MCF 10A (cell line): ENCODE results near the gene CDC16. TPM values are rescaled to one million over a fixed set of nuclear protein-coding genes. Genes with fewer than 3 reads are reported as not detected.

ENCODE experiments used
- BruUV-seq: library from RNA; stranded (reverse); fragments of 400-500 nt; replicated peaks from 2 replicates; lab custom pipeline; 2021; lab: Mats Ljungman, UMichigan
- CTCF ChIA-PET: fragments of 300-600 bp; sonication (Branson Sonifier 250); formaldehyde crosslinking; extraction: SDS; loops from one replicate; lab custom pipeline; 2021; ENCODE audit warnings: antibody characterized with exemption, inconsistent platforms; lab: Yijun Ruan, JAX
- POLR2A ChIA-PET: fragments of 300-600, 350-650 bp; sonication (Branson Sonifier 250); formaldehyde crosslinking; extraction: SDS; loops from one replicate; lab custom pipeline; 2020; ENCODE audit warnings: antibody characterized with exemption, inconsistent platforms; lab: Yijun Ruan, JAX
- DNase-seq: peaks from one replicate; pipeline ENCODE4 v3.0.0-alpha.2; 2018; ENCODE audit not compliant: unreplicated experiment
- H3K27ac Mint-ChIP-seq: one replicate; pipeline ENCODE4 v1.8.0; 2022; ENCODE audit warnings: mild to moderate bottlenecking, low read depth, mixed read lengths; ENCODE audit not compliant: unreplicated experiment
- H3K27me3 Mint-ChIP-seq: one replicate; pipeline ENCODE4 v1.8.0; 2022; ENCODE audit warnings: mixed read lengths; ENCODE audit not compliant: insufficient read depth, unreplicated experiment
- H3K36me3 Mint-ChIP-seq: one replicate; pipeline ENCODE4 v1.8.0; 2022; ENCODE audit warnings: mild to moderate bottlenecking, moderate library complexity, mixed read lengths; ENCODE audit not compliant: insufficient read depth, unreplicated experiment
- H3K4me1 Mint-ChIP-seq: one replicate; pipeline ENCODE4 v1.8.0; 2022; ENCODE audit warnings: mixed read lengths; ENCODE audit not compliant: insufficient read depth, unreplicated experiment
- H3K4me3 Mint-ChIP-seq: one replicate; pipeline ENCODE4 v1.8.0; 2022; ENCODE audit warnings: mild to moderate bottlenecking, moderate library complexity, mixed read lengths; ENCODE audit not compliant: unreplicated experiment
- H3K9me3 Mint-ChIP-seq: one replicate; pipeline ENCODE4 v1.8.0; 2022; ENCODE audit warnings: mixed read lengths; ENCODE audit not compliant: unreplicated experiment
- intact Hi-C: fragments of 100-400 bp; cut with micrococcal nuclease; formaldehyde crosslinking; loops from 2 replicates; pipeline ENCODE4 v1.14.1; 2022
- total RNA-seq: library from RNA; stranded (reverse); gene quantifications from 2 replicates; pipeline ENCODE4 v1.2.3, GENCODE V29; 2022
- TF ChIP-seq, protein P1 (sequence below): fragments of 200-600 bp; IDR thresholded peaks from one replicate; pipeline ENCODE4 v1.8.0; 2022; ENCODE audit warnings: antibody characterized with exemption, mild to moderate bottlenecking; ENCODE audit not compliant: unreplicated experiment

The CDC16 gene
- total RNA-seq, 1 experiment from 2014 or later, result 72.4 TPM

DNA sequence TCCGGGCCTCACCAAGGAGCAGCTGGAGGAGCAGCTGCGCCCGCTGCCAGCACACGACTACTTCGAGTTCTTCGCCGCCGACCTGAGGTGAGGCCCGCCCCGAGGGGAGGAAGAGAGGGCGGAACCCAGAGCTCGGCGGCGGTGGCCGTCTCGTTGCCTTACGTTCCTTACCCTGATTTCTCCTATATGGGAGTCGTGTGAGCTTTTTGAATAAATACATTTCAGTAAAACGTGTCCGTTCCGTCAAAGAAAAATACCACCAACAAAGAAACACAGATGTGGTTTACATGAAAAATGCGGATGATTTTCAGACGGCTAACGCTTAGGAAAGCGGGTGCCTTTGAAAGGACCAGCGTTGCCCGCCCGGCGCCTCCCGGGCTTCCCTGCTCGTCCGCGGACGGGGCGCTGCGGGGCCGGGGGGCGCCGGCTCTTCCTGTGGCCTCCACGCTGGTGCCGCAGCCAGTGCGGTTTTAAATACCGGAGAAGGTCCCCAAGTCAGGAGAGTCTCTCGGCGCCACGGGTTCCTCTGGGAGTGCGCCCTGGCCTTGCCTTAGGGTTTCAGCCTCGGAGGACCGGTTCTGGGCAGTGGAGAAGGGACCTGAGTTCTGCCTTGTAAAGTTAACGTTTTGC lies 47.5 kb downstream of the CDC16 start:
- DNase-seq, result peak; percentile 79
- peaks cover 29% of the 10 kb centered on the region for H3K4me1 Mint-ChIP-seq
- TF ChIP-seq, protein P1, sequence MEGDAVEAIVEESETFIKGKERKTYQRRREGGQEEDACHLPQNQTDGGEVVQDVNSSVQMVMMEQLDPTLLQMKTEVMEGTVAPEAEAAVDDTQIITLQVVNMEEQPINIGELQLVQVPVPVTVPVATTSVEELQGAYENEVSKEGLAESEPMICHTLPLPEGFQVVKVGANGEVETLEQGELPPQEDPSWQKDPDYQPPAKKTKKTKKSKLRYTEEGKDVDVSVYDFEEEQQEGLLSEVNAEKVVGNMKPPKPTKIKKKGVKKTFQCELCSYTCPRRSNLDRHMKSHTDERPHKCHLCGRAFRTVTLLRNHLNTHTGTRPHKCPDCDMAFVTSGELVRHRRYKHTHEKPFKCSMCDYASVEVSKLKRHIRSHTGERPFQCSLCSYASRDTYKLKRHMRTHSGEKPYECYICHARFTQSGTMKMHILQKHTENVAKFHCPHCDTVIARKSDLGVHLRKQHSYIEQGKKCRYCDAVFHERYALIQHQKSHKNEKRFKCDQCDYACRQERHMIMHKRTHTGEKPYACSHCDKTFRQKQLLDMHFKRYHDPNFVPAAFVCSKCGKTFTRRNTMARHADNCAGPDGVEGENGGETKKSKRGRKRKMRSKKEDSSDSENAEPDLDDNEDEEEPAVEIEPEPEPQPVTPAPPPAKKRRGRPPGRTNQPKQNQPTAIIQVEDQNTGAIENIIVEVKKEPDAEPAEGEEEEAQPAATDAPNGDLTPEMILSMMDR, result no peak
- H3K27ac Mint-ChIP-seq, result peak overlapping the region; percentile 93
- intact Hi-C loops, result no loop called here
- ChIA-PET POLR2A (interaction anchor here (0.5 to 4.0 kb wide), 17 partner anchors 8 to 1073 kb away, joined by 3 to 26 read pairs (median 5); partner anchors contain the start of genes CDC16, CHAMP1 and PCID2), CTCF (no interaction called here)
- no peaks in the 10 kb centered on the region for H3K27me3 Mint-ChIP-seq
- H3K4me3 Mint-ChIP-seq, result peak overlapping the region; percentile 94
- BruUV-seq, result TSS peak; percentile 30
- H3K9me3 Mint-ChIP-seq, result no peaks in the 10 kb centered on the region
- H3K36me3 Mint-ChIP-seq, result peaks cover 38% of the 10 kb centered on the region

GRCh38 chr13:114283576-114283975 lies 48.9 kb downstream of the CDC16 start:
- Mint-ChIP-seq H3K36me3 (peaks cover 50% of the 10 kb centered on the region), H3K27me3 (no peaks in the 10 kb centered on the region), H3K27ac (peak overlapping the region; percentile 47), H3K4me1 (peaks cover 35% of the 10 kb centered on the region), H3K4me3 (peak overlapping the region; percentile 47), H3K9me3 (no peaks in the 10 kb centered on the region)
- TF ChIP-seq, protein P1, result no peak
- intact Hi-C loops, result no loop called here
- CTCF ChIA-PET, result no interaction called here
- DNase-seq, result no peak
- BruUV-seq, result no TSS peak
- POLR2A ChIA-PET, result interaction anchor here (0.6 to 0.9 kb wide), 3 partner anchors 11 to 31 kb away, joined by 3 to 4 read pairs (median 3); no protein-coding TSS in a partner anchor

DNA sequence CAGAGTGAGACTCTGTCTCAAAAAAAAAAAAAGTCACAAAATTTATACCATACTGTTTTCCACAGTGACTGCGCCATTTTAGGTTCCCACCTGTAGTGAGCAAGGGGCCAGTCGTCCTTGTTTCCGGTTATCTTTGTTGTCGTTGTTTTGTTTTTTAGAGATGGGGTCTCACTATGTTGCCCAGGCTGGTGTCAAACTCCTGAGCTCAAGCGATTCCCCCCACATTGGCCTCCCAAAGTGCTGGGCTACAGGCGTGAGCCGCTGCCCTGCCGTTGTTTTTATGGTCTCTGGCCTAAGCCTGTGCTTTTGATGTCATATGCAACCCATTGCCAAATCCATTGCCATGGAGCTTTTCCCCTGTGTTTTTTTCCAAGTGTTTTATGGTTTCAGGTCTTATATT lies 50.0 kb downstream of the CDC16 start:
- Mint-ChIP-seq H3K9me3 (no peaks in the 10 kb centered on the region), H3K4me1 (peaks cover 33% of the 10 kb centered on the region), H3K4me3 (no peak overlapping the region), H3K27ac (peak overlapping the region; percentile 47), H3K36me3 (peaks cover 60% of the 10 kb centered on the region), H3K27me3 (no peaks in the 10 kb centered on the region)
- no TSS peak for BruUV-seq
- TF ChIP-seq, protein P1, result no peak
- ChIA-PET CTCF (interaction anchor here (0.7 kb wide), 1 partner anchor 20 kb away, joined by 3 read pairs; no protein-coding TSS in a partner anchor), POLR2A (interaction anchor here (1.0 to 1.6 kb wide), 2 partner anchors 10 to 29 kb away, joined by 3 to 6 read pairs; partner anchors contain the start of gene CHAMP1)
- no peak for DNase-seq
- intact Hi-C loops, result no loop called here

GRCh38 chr13:114285166-114285808 lies 50.6 kb downstream of the CDC16 start:
- peak overlapping the region; percentile 32 for H3K27ac Mint-ChIP-seq
- peaks cover 27% of the 10 kb centered on the region for H3K4me1 Mint-ChIP-seq
- TF ChIP-seq, protein P1, result no peak
- no peaks in the 10 kb centered on the region for H3K9me3 Mint-ChIP-seq
- intact Hi-C loops, result no loop called here
- ChIA-PET POLR2A (interaction anchor here (1.0 to 1.6 kb wide), 2 partner anchors 10 to 29 kb away, joined by 3 to 6 read pairs; partner anchors contain the start of gene CHAMP1), CTCF (interaction anchor here (0.7 to 1.2 kb wide), 2 partner anchors 19 to 55 kb away, joined by 3 to 4 read pairs; no protein-coding TSS in a partner anchor)
- no peak overlapping the region for H3K4me3 Mint-ChIP-seq
- DNase-seq, result peak; percentile 9
- peaks cover 66% of the 10 kb centered on the region for H3K36me3 Mint-ChIP-seq
- no peaks in the 10 kb centered on the region for H3K27me3 Mint-ChIP-seq
- no TSS peak for BruUV-seq
